ENCODE results near the gene PRC1. TPM values are rescaled to one million over a fixed set of nuclear protein-coding genes. Genes with fewer than 3 reads are reported as not detected.

The PRC1 gene
- total and polyA plus RNA-seq, 2 donors from 2014 or later = 3.4 to 6.6 TPM

GRCh38 chr15:90956274-90957030 is 37.9 kb downstream of the PRC1 start:
- H3K4me1 ChIP-seq (ENCODE audit: control insufficient read depth in 2 of 3, insufficient read depth in 2 of 3, low read depth in 1 of 3, low read length in 3 of 3) = peaks cover 0 to 12% (median 5%) of the 10 kb centered on the region in 3 donors
- H3K9me3 ChIP-seq (ENCODE audit: control insufficient read depth in 2 of 3, insufficient read depth in 1 of 3, low read length in 3 of 3) = no peaks in the 10 kb centered on the region
- DNase-seq = peak; percentile 85 to 92 (median 90)
- peak; percentile 84 for TF ChIP-seq CTCF (IDR thresholded peaks at IDR 0.05; ENCODE audit: borderline replicate concordance, extremely low read depth, insufficient read depth)
- H3K4me3 ChIP-seq (ENCODE audit: low read length in 3 of 3) = peak overlapping the region in 2 of 3 donors; percentile 26 to 60
- peaks cover 0 to 11% (median 3%) of the 10 kb centered on the region in 3 donors for H3K36me3 ChIP-seq (ENCODE audit: control insufficient read depth in 2 of 3, insufficient read depth in 3 of 3, low read length in 3 of 3)
- peak overlapping the region in 2 of 3 donors; percentile 17 to 58 for H3K9ac ChIP-seq (ENCODE audit: low read length in 3 of 3)
- no peak overlapping the region for H3K27ac ChIP-seq (ENCODE audit: low read depth in 2 of 2, low read length in 2 of 2)
- H3K27me3 ChIP-seq (ENCODE audit: control insufficient read depth, insufficient read depth, low read length) = no peaks in the 10 kb centered on the region
- intact Hi-C loops (cut with DNase I) = no loop called here
- no peak for FAIRE-seq

DNA sequence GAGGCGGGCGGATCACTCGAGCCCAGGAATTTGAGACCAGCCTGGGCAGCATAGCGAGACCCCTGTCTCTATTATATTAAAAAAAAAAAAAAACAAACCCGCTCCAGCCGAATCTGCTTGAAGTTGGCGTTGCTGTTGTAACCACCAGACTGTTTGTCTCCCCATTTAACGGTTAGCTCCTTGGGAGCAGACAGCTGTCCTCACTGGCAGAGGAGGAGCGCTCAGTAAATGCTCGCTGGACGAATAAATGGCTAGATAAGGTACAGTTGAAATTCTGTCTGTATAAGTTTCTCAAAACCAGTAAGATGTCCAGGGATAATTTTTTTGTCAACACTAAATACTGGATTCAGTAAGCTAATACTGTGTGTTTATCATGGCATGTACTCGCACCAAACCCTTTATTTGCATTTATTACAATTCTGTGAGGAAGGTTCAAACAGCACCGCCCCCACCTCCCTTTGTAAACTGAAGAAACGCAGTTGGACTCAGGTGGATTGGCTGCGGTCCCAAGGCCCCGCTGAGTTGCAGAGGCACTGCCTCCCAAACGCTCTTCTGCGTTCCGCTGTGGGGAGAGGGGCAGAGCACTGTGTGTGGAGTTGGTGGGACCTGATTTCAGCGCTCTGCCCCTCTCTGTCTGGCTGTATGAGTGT is 38.6 kb downstream of the PRC1 start:
- DNase-seq = peak in 2 of 5 donors; percentile 6 to 61
- no peak for TF ChIP-seq CTCF (IDR thresholded peaks at IDR 0.05; ENCODE audit: borderline replicate concordance, extremely low read depth, insufficient read depth)
- H3K36me3 ChIP-seq (ENCODE audit: control insufficient read depth in 2 of 3, insufficient read depth in 3 of 3, low read length in 3 of 3) = peaks cover 0 to 11% (median 5%) of the 10 kb centered on the region in 3 donors
- intact Hi-C loops (cut with DNase I) = no loop called here
- peaks cover 0 to 12% (median 5%) of the 10 kb centered on the region in 3 donors for H3K4me1 ChIP-seq (ENCODE audit: control insufficient read depth in 2 of 3, insufficient read depth in 2 of 3, low read depth in 1 of 3, low read length in 3 of 3)
- no peak for FAIRE-seq
- no peaks in the 10 kb centered on the region for H3K9me3 ChIP-seq (ENCODE audit: control insufficient read depth in 2 of 3, insufficient read depth in 1 of 3, low read length in 3 of 3)
- no peak overlapping the region for H3K9ac ChIP-seq (ENCODE audit: low read length in 3 of 3)
- H3K4me3 ChIP-seq (ENCODE audit: low read length in 3 of 3) = peak overlapping the region in 1 of 3 donors; percentile 95
- H3K27me3 ChIP-seq (ENCODE audit: control insufficient read depth, insufficient read depth, low read length) = no peaks in the 10 kb centered on the region
- no peak overlapping the region for H3K27ac ChIP-seq (ENCODE audit: low read depth in 2 of 2, low read length in 2 of 2)

DNA sequence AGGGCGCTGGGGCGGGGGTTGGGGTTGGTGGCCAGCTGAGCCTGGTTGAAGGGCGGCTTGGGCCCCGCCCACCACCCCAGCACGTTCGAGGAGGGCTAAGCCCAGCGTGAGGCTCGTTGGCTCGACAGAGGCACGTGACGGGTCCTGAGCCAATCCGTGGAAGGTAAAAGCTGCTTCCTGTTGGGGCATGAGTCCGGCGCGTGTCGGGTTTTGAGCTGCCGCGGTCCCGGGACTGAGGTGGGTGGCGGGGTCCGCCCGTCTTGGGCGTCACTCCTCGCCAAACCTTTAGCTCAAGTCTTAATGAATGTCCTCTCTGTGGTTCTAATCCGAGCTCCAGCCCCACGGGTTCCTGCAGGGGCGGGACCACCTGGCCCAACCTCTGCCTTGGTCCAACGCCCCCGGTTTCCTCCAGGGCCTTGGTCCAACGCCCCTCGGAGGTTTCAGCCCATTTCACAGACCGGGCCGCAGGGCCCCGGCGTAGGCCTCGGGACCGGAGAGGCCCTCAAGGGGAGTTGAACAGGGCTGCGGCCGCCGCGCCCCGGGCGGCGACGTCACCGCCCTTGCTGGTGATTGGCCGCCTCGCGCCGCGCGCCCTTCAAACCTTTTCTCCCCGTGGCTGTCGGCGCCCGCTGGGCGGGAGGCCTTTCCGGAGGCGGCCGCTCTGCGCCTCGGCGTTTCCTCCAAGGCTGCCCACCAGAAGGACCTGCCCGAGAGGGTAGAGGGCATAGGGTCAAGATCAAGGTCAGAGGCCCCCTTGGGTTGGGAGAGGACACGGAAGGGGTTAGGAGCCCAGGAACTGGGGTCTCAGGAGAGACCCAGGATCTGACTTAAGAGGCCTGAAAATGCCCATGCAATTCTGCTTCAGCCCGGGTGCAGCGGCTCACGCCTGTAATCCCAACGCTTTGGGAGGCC is 39.4 kb downstream of the PRC1 start, which contains the start of gene RCCD1:
RCCD1 (plus strand) TSS at position 173 of the 912 bp plus-strand sequence. CDS start 1,851 bp downstream, outside the sequence.
- intact Hi-C loops (cut with DNase I) = no loop called here
- H3K27ac ChIP-seq (ENCODE audit: low read depth in 2 of 2, low read length in 2 of 2) = peak within 1 kb of the TSS; percentile 87 to 92
- peak; percentile 94 to 98 (median 97) for DNase-seq
- H3K4me3 ChIP-seq (ENCODE audit: low read length in 3 of 3) = peak within 1 kb of the TSS; percentile 85 to 95 (median 85)
- H3K36me3 ChIP-seq (ENCODE audit: control insufficient read depth in 2 of 3, insufficient read depth in 3 of 3, low read length in 3 of 3) = peaks cover 0 to 14% (median 9%) of the 10 kb centered on the region in 3 donors
- no peaks in the 10 kb centered on the region for H3K9me3 ChIP-seq (ENCODE audit: control insufficient read depth in 2 of 3, insufficient read depth in 1 of 3, low read length in 3 of 3)
- no peaks in the 10 kb centered on the region for H3K27me3 ChIP-seq (ENCODE audit: control insufficient read depth, insufficient read depth, low read length)
- H3K9ac ChIP-seq (ENCODE audit: low read length in 3 of 3) = peak within 1 kb of the TSS; percentile 72 to 87 (median 82)
- TF ChIP-seq CTCF (IDR thresholded peaks at IDR 0.05; ENCODE audit: borderline replicate concordance, extremely low read depth, insufficient read depth) = no peak
- H3K4me1 ChIP-seq (ENCODE audit: control insufficient read depth in 2 of 3, insufficient read depth in 2 of 3, low read depth in 1 of 3, low read length in 3 of 3) = peaks cover 0 to 12% (median 5%) of the 10 kb centered on the region in 3 donors
- FAIRE-seq = peak; percentile 13

All from kidney (tissue), 14 donors.